ENCODE measurements around the gene CHIA. TPM values are rescaled to one million over a fixed set of nuclear protein-coding genes. Genes with fewer than 3 reads are reported as not detected.
"Not testable (repeated sequence)": the region's sequence is repeated elsewhere in the genome, so short reads cannot be mapped to it uniquely, and the experiment has no call there.

The CHIA gene
- total RNA-seq, 1 experiment from 2014 or later: not detected

DNA sequence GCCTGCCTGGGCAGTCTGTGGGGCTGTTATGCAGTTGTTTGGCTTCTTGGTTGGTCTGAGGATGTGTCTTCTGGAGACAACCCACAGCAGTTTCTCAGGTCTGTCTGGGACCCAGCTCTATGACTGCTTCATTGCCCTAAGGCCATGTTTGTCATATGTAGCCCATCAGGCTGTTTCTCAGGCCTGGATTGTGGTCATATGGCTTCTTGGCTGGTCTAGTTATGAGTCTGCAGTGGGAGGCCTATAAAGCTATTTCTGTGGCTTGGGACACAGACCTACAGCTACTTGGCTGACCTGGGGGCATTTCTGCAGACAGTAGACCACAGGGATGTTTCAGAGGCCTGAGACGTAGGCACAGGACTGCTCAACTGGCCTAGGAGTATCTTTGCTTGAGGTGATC is 41.5 kb downstream of the CHIA start:
- ChIA-PET CTCF (interaction anchor here (0.6 to 6.6 kb wide), 8 partner anchors 11 to 1280 kb away, joined by 3 to 62 read pairs (median 8); partner anchors contain the start of gene CHI3L2), POLR2A (interaction anchor here (1.0 to 1.1 kb wide), 2 partner anchors 104 to 109 kb away, joined by 3 read pairs; no protein-coding TSS in a partner anchor)
- H3K4me3 Mint-ChIP-seq (ENCODE audit: unreplicated experiment): no peak overlapping the region
- no peak overlapping the region for H3K27ac Mint-ChIP-seq (ENCODE audit: low read depth, unreplicated experiment)
- H3K36me3 Mint-ChIP-seq (ENCODE audit: insufficient read depth, unreplicated experiment): no peaks in the 10 kb centered on the region
- no TSS peak for BruUV-seq (replicated peaks)
- peaks cover 32% of the 10 kb centered on the region for H3K9me3 Mint-ChIP-seq (ENCODE audit: unreplicated experiment)
- H3K4me1 Mint-ChIP-seq (ENCODE audit: insufficient read depth, unreplicated experiment): no peaks in the 10 kb centered on the region
- TF ChIP-seq, protein P1, sequence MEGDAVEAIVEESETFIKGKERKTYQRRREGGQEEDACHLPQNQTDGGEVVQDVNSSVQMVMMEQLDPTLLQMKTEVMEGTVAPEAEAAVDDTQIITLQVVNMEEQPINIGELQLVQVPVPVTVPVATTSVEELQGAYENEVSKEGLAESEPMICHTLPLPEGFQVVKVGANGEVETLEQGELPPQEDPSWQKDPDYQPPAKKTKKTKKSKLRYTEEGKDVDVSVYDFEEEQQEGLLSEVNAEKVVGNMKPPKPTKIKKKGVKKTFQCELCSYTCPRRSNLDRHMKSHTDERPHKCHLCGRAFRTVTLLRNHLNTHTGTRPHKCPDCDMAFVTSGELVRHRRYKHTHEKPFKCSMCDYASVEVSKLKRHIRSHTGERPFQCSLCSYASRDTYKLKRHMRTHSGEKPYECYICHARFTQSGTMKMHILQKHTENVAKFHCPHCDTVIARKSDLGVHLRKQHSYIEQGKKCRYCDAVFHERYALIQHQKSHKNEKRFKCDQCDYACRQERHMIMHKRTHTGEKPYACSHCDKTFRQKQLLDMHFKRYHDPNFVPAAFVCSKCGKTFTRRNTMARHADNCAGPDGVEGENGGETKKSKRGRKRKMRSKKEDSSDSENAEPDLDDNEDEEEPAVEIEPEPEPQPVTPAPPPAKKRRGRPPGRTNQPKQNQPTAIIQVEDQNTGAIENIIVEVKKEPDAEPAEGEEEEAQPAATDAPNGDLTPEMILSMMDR (IDR thresholded peaks at IDR 0.05; ENCODE audit: unreplicated experiment): no peak
- intact Hi-C loops (cut with micrococcal nuclease): no loop called here
- H3K27me3 Mint-ChIP-seq (ENCODE audit: insufficient read depth, unreplicated experiment): no peaks in the 10 kb centered on the region
- no peak for DNase-seq (ENCODE audit: unreplicated experiment)

GRCh38 chr1:111334169-111334568 is 43.5 kb downstream of the CHIA start:
- Mint-ChIP-seq H3K27me3 (ENCODE audit: insufficient read depth, unreplicated experiment) (no peaks in the 10 kb centered on the region), H3K27ac (ENCODE audit: low read depth, unreplicated experiment) (no peak overlapping the region), H3K4me1 (ENCODE audit: insufficient read depth, unreplicated experiment) (no peaks in the 10 kb centered on the region), H3K4me3 (ENCODE audit: unreplicated experiment) (no peak overlapping the region), H3K36me3 (ENCODE audit: insufficient read depth, unreplicated experiment) (no peaks in the 10 kb centered on the region), H3K9me3 (ENCODE audit: unreplicated experiment) (peaks cover 18% of the 10 kb centered on the region)
- DNase-seq (ENCODE audit: unreplicated experiment): peak; percentile 59
- intact Hi-C loops (cut with micrococcal nuclease): loop anchor here (1.0 to 2.0 kb wide), 3 partner anchors 67 to 301 kb away; no protein-coding TSS in a partner anchor
- ChIA-PET CTCF (interaction anchor here (0.6 to 6.6 kb wide), 21 partner anchors 9 to 570 kb away, joined by 3 to 62 read pairs (median 5); partner anchors contain the start of gene CHI3L2), POLR2A (interaction anchor here (0.6 to 1.6 kb wide), 4 partner anchors 9 to 111 kb away, joined by 3 to 8 read pairs (median 4); partner anchors contain the start of gene CHI3L2)
- TF ChIP-seq, protein P1 (IDR thresholded peaks at IDR 0.05; ENCODE audit: unreplicated experiment): peak; percentile 68
- BruUV-seq (replicated peaks): no TSS peak

DNA sequence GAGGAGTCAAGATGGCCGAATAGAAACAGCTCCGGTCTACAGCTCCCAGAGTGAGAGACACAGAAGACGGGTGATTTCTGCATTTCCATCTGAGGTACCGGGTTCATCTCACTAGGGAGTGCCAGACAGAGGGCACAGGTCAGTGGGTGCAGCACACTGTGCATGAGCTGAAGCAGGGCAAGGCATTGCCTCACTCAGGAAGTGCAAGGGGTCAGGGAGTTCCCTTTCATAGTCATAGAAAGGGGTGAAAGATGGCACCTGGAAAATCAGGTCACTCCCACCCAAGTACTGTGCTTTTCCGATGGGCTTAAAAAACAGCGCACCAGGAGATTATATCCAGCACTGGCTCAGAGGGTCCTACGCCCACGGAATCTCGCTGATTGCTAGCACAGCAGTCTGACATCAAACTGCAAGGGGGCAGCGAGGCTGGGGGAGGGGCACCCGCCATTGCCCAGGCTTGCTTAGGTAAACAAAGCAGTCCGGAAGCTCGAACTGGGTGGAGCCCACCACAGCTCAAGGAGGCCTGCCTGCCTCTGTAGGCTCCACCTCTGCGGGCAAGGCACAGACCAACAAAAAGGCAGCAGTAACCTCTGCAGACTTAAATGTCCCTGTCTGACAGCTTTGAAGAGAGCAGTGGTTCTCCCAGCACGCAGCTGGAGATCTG is 44.7 kb downstream of the CHIA start:
- H3K27ac Mint-ChIP-seq (ENCODE audit: low read depth, unreplicated experiment); H3K27me3 Mint-ChIP-seq (ENCODE audit: insufficient read depth, unreplicated experiment); H3K4me3 Mint-ChIP-seq (ENCODE audit: unreplicated experiment); BruUV-seq (replicated peaks); H3K36me3 Mint-ChIP-seq (ENCODE audit: insufficient read depth, unreplicated experiment); POLR2A ChIA-PET; DNase-seq (ENCODE audit: unreplicated experiment); H3K4me1 Mint-ChIP-seq (ENCODE audit: insufficient read depth, unreplicated experiment): not testable (repeated sequence)
- CTCF ChIA-PET: interaction anchor here (0.5 to 6.6 kb wide), 9 partner anchors 12 to 305 kb away, joined by 4 to 62 read pairs (median 18); partner anchors contain the start of gene CHI3L2
- peaks cover 15% of the 10 kb centered on the region for H3K9me3 Mint-ChIP-seq (ENCODE audit: unreplicated experiment)
- intact Hi-C loops (cut with micrococcal nuclease): loop anchor here (2.0 kb wide), 2 partner anchors 65 to 303 kb away; no protein-coding TSS in a partner anchor

DNA sequence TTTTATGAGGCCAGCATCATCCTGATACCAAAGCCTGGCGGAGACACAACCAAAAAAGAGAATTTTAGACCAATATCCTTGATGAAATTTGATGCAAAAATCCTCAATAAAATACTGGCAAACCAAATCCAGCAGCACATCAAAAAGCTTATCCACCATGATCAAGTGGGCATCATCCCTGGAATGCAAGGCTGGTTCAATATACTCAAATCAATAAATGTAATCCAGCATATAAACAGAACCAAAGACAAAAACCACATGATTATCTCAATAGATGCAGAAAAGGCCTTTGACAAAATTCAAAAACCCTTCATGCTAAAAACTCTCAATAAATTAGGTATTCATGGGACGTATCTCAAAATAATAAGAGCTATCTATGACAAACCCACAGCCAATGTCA is 48.2 kb downstream of the CHIA start:
- BruUV-seq (replicated peaks); DNase-seq (ENCODE audit: unreplicated experiment); intact Hi-C loops (cut with micrococcal nuclease); POLR2A ChIA-PET; H3K4me3 Mint-ChIP-seq (ENCODE audit: unreplicated experiment); CTCF ChIA-PET; H3K9me3 Mint-ChIP-seq (ENCODE audit: unreplicated experiment); H3K4me1 Mint-ChIP-seq (ENCODE audit: insufficient read depth, unreplicated experiment); H3K27me3 Mint-ChIP-seq (ENCODE audit: insufficient read depth, unreplicated experiment); H3K36me3 Mint-ChIP-seq (ENCODE audit: insufficient read depth, unreplicated experiment); H3K27ac Mint-ChIP-seq (ENCODE audit: low read depth, unreplicated experiment): not testable (repeated sequence)
